GM18499 (cell line): ENCODE data around the gene TRAPPC10.
"Not testable (repeated sequence)": the region's sequence is repeated elsewhere in the genome, so short reads cannot be mapped to it uniquely, and the experiment has no call there.

Source experiments
- ATAC-seq: cut with Tn5 transposase; IDR thresholded peaks from one replicate; pipeline ENCODE4 v1.9.1; 2021; ENCODE audit warnings: moderate number of reproducible peaks; ENCODE audit not compliant: insufficient read depth, unreplicated experiment

Gene TRAPPC10

GRCh38 chr21:44085491-44086321, 73.6 kb downstream of the TRAPPC10 start:
- ATAC-seq: no peak

GRCh38 chr21:44086636-44087425, 74.7 kb downstream of the TRAPPC10 start:
- no peak for ATAC-seq

- no peak for ATAC-seq
These were observed 75.6 kb downstream of the TRAPPC10 start for GRCh38 chr21:44087426-44088400.

GRCh38 chr21:44088401-44088780, 76.3 kb downstream of the TRAPPC10 start:
- ATAC-seq: no peak

GRCh38 chr21:44089001-44089911, 77.1 kb downstream of the TRAPPC10 start:
- ATAC-seq: no peak

GRCh38 chr21:44090325-44090724, 78.2 kb downstream of the TRAPPC10 start:
- ATAC-seq: no peak

- ATAC-seq: no peak
These were observed 80.1 kb downstream of the TRAPPC10 start for GRCh38 chr21:44092211-44092610.

GRCh38 chr21:44093761-44094160, 81.7 kb downstream of the TRAPPC10 start:
- ATAC-seq: no peak

GRCh38 chr21:44094832-44095231, 82.7 kb downstream of the TRAPPC10 start:
- ATAC-seq: no peak

GRCh38 chr21:44098507-44098906, 86.4 kb downstream of the TRAPPC10 start:
- ATAC-seq: not testable (repeated sequence)

- not testable (repeated sequence) for ATAC-seq
These were observed 86.9 kb downstream of the TRAPPC10 start for GRCh38 chr21:44098964-44099363.

- ATAC-seq: not testable (repeated sequence)
These were observed 95.0 kb downstream of the TRAPPC10 start, which contains the start of gene PWP2 for GRCh38 chr21:44107026-44107501. TSS of gene PWP2 (plus strand) at chr21:44107399. CDS start at chr21:44107417, 18 bp downstream.

GRCh38 chr21:44107589-44107988, 95.5 kb downstream of the TRAPPC10 start:
- not testable (repeated sequence) for ATAC-seq

GRCh38 chr21:44113702-44114371, 101.7 kb downstream of the TRAPPC10 start:
- ATAC-seq: not testable (repeated sequence)

- not testable (repeated sequence) for ATAC-seq
These were observed 110.0 kb downstream of the TRAPPC10 start for GRCh38 chr21:44122131-44122530.

- not testable (repeated sequence) for ATAC-seq
These were observed 115.7 kb downstream of the TRAPPC10 start for GRCh38 chr21:44127827-44128226.

GRCh38 chr21:44133715-44134057, 121.6 kb downstream of the TRAPPC10 start:
- ATAC-seq: not testable (repeated sequence)

GRCh38 chr21:44134732-44135131, 122.6 kb downstream of the TRAPPC10 start:
- not testable (repeated sequence) for ATAC-seq
